Mucosa of rectum (tissue), 2 donors: Measurements from ENCODE around the gene PRRX2.
A peak's percentile ranks its signal among the peaks of the same experiment; 100 is the strongest.
"Not testable (repeated sequence)": the region's sequence is repeated elsewhere in the genome, so short reads cannot be mapped to it uniquely, and the experiment has no call there.

Experiments used
- H3K27ac ChIP-seq, 2 donors: one replicate each; pipeline ENCODE4 v1.7.0; 2013; ENCODE audit warnings: inconsistent platforms in 2 of 2, low read depth in 2 of 2, low read length in 2 of 2
- H3K27me3 ChIP-seq, 2 donors: one replicate each; pipeline ENCODE4 v1.7.0; 2013; ENCODE audit warnings: low read length in 2 of 2; ENCODE audit not compliant: control insufficient read depth in 2 of 2, insufficient read depth in 2 of 2
- H3K36me3 ChIP-seq, 2 donors: one replicate each; pipeline ENCODE4 v1.7.0; 2013; ENCODE audit warnings: low read length in 2 of 2; ENCODE audit not compliant: control insufficient read depth in 2 of 2, insufficient read depth in 2 of 2
- H3K4me1 ChIP-seq, 2 donors: one replicate each; pipeline ENCODE4 v1.7.0; 2013; ENCODE audit warnings: low read length in 2 of 2, mild to moderate bottlenecking in 1 of 2; ENCODE audit not compliant: control insufficient read depth in 2 of 2, insufficient read depth in 2 of 2
- H3K4me3 ChIP-seq, 2 donors: one replicate each; pipeline ENCODE4 v1.7.0; 2013; ENCODE audit warnings: low read length in 2 of 2
- H3K9ac ChIP-seq, 2 donors: one replicate each; pipeline ENCODE4 v1.7.0; 2013; ENCODE audit warnings: low read length in 2 of 2, low read depth in 1 of 2, mild to moderate bottlenecking in 1 of 2
- H3K9me3 ChIP-seq, 2 donors: one replicate each; pipeline ENCODE4 v1.7.0; 2013; ENCODE audit warnings: low read length in 2 of 2; ENCODE audit not compliant: control insufficient read depth in 2 of 2
- donor health status: healthy.
- donor health status: Normal muscosa, but diverticular disease.

PRRX2 gene

DNA sequence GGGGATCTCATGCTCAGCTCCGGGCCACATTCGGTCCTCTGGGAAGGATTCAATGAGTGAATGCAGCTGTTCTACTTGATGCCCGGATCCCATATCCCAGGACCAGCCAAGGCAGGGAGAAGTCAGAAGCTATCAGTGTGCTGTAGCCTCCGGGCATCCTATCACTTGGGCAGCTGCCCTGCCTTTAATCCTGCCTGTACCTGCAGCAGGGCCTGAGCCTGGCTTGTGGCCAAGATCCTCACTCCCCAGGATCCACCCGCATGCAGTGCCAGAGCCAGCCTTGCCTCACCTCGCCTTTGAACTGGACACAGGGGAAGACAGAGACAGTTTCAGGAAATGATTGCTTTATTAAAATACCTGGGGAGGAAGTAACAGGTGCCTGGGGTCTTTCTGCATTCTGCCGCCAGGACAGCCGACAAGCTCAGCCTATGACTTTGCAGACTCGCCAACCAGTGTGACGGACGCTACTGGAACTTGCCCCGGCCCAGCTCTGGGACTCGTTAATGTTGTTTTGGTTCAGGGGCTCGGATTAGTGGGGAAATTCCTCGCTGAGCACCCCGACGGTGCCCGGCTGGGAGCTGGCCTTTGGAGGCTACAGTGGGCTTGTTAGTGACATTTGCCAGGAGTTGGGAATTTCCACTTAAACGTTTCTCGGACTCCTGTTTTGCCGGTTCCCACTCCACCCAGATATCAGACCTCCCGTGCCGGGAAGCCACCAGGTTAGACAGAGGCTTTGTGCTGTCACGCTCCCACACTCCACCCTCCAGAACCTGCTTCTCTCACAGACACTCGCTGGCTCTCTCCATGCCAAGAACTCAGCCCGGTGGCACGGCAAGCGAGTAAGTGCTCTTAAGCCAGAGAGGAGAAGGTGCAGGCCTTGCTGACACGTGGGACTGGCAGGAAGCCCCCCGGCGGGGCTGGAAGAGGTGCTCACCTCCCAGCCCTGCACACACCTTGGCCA lies 86.7 kb downstream of the PRRX2 start:
- Histone ChIP-seq H3K27me3 (peaks cover 0 to 6% of the 10 kb centered on the region in 2 donors), H3K4me3 (peak overlapping the region; percentile 38 to 60), H3K9me3 (no peaks in the 10 kb centered on the region), H3K4me1 (peaks cover 11 to 19% of the 10 kb centered on the region in 2 donors), H3K9ac (peak overlapping the region in 1 of 2 donors; percentile 39), H3K27ac (peak overlapping the region in 1 of 2 donors; percentile 2), H3K36me3 (no peaks in the 10 kb centered on the region)

DNA sequence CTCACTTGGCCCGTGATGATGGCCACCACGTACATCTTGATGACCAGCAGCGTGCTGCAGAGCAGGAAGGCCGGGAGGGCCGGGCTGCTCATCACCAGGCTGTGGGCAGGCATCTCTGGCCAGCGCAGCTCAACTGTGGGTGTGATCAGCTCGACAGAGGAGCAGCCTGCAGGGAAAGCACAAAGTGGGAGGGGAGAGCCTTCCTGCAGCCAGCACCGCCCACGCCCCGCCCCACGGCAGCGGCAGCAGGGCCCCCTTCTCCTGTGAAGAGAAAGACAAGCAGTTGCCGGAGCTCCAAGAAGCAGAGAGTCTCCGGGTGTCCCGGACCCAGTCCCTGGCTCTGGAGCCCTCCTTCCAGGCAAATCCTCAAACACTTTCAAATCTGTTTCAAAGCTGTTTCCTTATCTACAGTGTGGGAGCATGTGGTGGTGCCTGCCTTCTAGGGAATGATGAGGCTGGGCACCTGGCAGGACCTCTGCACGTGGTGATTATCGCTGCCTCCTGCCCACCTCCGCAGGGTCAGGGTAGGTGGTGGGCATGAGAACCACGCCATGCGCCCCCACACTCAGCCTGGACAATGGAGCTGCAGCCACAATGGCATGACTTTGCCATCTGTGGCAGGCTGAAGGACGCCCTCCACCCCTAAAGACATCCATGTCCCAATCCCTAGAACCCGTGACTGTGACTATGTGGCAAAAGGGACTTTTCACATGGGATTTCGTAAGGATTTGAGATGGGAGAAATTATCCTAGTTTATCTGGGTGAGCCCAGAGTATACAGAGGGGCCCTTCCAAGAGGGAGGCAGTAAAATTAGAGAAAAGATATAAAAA lies 87.7 kb downstream of the PRRX2 start, which contains the start of gene PTGES:
Gene PTGES, minus strand, starts transcription at position 143 of the 830 bp plus-strand sequence. Its CDS starts 30 bp downstream, at position 113.
- Histone ChIP-seq H3K27ac (peak within 1 kb of the TSS in 1 of 2 donors; percentile 2), H3K4me1 (peaks cover 11 to 19% of the 10 kb centered on the region in 2 donors), H3K9me3 (no peaks in the 10 kb centered on the region), H3K27me3 (peaks cover 0 to 6% of the 10 kb centered on the region in 2 donors), H3K4me3 (peak within 1 kb of the TSS; percentile 38 to 60), H3K9ac (peak within 1 kb of the TSS in 1 of 2 donors; percentile 39), H3K36me3 (no peaks in the 10 kb centered on the region)

- Histone ChIP-seq H3K4me3 (no peak overlapping the region), H3K27ac (no peak overlapping the region), H3K9me3 (no peaks in the 10 kb centered on the region), H3K4me1 (peaks cover 11 to 19% of the 10 kb centered on the region in 2 donors), H3K36me3 (no peaks in the 10 kb centered on the region), H3K9ac (no peak overlapping the region), H3K27me3 (peaks cover 0 to 6% of the 10 kb centered on the region in 2 donors)
Measured at GRCh38 chr9:129755151-129755550, 89.7 kb downstream of the PRRX2 start.

DNA sequence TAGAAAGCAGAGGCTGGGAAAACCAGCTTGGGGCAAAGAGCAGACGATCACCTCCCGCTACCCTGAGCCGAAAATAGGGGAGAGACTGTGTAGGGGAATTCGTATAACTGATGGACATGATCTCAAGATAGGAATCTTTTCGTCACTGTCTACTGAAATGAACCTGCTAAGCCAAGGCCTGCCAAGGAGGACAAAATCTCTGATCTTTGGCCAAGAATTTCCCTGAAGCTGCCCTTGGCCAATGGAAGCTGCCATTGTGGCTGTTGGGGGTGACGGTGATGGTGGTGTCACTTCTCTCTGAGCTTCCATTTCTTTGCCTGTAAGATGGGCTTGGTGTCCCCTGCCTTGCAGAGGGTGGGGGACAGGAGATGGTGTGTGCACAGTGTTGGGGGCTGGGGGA lies 90.7 kb downstream of the PRRX2 start:
- Histone ChIP-seq H3K4me1 (peaks cover 11 to 22% of the 10 kb centered on the region in 2 donors), H3K36me3 (no peaks in the 10 kb centered on the region), H3K4me3 (no peak overlapping the region), H3K9ac (no peak overlapping the region), H3K27me3 (peaks cover 0 to 6% of the 10 kb centered on the region in 2 donors), H3K9me3 (no peaks in the 10 kb centered on the region), H3K27ac (no peak overlapping the region)

- H3K27me3 ChIP-seq: peaks cover 0 to 3% of the 10 kb centered on the region in 2 donors
- no peak overlapping the region for H3K4me3 ChIP-seq
- H3K9me3 ChIP-seq: no peaks in the 10 kb centered on the region
- no peak overlapping the region for H3K9ac ChIP-seq
- peaks cover 13 to 22% of the 10 kb centered on the region in 2 donors for H3K4me1 ChIP-seq
- H3K27ac ChIP-seq: no peak overlapping the region
- no peaks in the 10 kb centered on the region for H3K36me3 ChIP-seq
Measured at GRCh38 chr9:129757045-129757444, 91.6 kb downstream of the PRRX2 start.

DNA sequence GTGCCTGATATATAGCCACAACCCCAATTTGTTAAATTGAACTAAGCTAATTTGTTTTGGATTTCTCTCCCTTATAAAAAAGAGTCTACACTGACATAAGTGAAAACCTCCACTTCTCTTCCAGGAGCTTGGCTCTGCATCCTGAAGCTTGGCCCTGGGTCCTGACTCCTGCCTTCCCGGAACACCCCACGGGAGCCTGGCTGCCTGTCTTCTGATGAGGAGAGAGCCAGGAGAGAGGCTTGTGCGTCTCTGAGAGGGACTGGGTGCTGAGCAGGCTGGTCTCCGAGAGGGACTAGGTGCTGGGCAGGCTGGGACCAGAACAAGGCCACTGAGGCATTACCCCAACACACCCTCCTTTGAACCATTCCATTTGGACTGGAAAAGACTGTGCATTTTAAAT lies 93.9 kb downstream of the PRRX2 start:
- Histone ChIP-seq H3K9ac (no peak overlapping the region), H3K27ac (no peak overlapping the region), H3K9me3 (no peaks in the 10 kb centered on the region), H3K27me3 (no peaks in the 10 kb centered on the region), H3K4me3 (no peak overlapping the region), H3K4me1 (peaks cover 7 to 26% of the 10 kb centered on the region in 2 donors), H3K36me3 (no peaks in the 10 kb centered on the region)

DNA sequence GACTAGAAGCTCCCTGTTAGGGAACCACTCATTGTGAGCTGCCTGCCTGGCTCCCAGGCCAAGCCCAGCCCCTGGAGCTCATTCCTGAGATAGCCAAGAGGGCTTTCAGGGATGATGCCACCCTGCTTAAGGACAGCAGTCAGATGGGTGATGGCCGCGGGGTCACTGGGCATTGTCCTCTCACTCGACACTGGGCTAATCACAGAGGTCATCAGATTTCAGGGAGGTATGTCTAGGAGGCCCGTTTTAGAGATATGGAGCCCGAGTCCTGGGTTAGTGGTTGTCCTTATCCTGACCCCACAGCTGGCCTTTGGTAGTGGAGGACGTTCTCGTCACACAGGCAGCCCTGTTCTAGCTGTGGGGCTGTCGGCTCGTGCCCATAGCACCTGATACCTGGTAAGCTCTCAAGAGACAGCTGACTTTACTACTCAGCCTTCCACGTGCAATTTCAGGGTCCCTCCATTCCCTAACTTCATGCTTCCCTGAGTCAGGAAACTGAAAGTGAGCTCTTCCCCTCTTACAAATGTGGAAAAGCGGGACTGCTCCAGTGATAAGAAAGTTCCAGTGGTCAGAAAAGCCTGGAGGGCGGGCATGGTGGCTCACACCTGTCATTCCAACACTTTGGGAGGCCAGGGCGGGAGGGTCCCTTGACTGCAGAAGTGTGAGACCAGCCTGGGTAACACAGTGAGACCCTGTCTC lies 94.5 kb downstream of the PRRX2 start:
- Histone ChIP-seq H3K9ac (no peak overlapping the region), H3K27ac (no peak overlapping the region), H3K4me3 (no peak overlapping the region)

DNA sequence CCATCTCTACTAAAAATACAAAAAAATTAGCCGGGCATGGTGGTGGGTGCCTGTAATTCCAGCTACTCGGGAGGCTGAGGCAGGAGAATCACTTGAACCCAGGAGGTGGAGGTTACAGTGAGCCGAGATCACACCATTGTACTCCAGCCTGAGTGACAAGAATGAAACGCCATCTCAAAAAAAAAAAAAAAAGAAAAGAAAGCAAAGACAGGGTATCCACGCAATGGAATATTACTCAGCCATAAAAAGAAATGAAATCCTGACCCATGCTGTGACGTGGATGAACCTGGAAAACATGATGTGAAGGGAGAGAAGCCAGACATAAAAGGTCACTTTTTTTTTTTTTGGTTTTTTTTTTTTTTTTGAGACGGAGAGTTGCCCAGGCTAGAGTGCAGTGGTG lies 95.3 kb downstream of the PRRX2 start:
- H3K27ac ChIP-seq: peak overlapping the region; percentile 42 to 43
- H3K4me3 ChIP-seq, H3K9me3 ChIP-seq, H3K36me3 ChIP-seq, H3K9ac ChIP-seq, H3K27me3 ChIP-seq: not testable (repeated sequence)
- peaks cover 7 to 26% of the 10 kb centered on the region in 2 donors for H3K4me1 ChIP-seq

More for the DNA sequence above, 94.5 kb downstream of the PRRX2 start:
- Histone ChIP-seq H3K9me3 (no peaks in the 10 kb centered on the region), H3K36me3 (no peaks in the 10 kb centered on the region), H3K27me3 (no peaks in the 10 kb centered on the region), H3K4me1 (peaks cover 7 to 26% of the 10 kb centered on the region in 2 donors)

DNA sequence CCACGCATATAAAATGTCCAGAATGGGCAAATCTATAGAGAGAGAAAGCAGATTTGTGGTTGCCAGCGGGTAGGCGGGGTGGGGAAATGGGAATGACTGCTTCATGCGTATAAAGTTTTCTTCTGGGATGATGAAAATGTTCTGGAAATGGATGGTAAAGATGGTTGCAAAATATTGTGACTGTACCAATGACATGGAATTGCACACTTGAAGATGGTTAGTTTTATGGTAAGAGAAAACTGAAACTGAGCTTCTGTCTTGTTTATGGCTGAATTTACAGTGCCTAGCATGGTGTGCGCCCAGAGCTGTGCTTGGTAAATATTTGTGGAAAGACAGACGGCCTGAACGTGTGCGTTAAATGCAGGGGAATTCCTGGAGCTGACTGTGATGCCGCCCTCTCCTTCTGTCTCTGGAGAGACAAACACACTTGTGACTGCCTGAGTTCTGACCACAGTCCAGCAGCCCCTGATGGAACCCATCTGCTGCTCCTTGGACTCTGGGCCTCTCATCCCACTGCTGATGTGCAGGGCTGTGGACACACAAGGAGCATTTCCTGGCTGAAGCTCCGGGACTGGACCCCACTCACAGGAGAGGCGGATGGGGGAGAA lies 96.0 kb downstream of the PRRX2 start:
- Histone ChIP-seq H3K4me1 (peaks cover 7 to 26% of the 10 kb centered on the region in 2 donors), H3K27me3 (no peaks in the 10 kb centered on the region), H3K9ac (peak overlapping the region in 1 of 2 donors; percentile 26), H3K4me3 (peak overlapping the region; percentile 13 to 28), H3K27ac (peak overlapping the region; percentile 68 to 89), H3K36me3 (no peaks in the 10 kb centered on the region), H3K9me3 (no peaks in the 10 kb centered on the region)
